Keratinocyte (primary cell): ENCODE measurements around the gene CELF5.

Experiments
- CTCF ChIP-seq, 3 experiments: IDR thresholded peaks in 1 of 3; conservative IDR thresholded peaks in 1 of 3; optimal IDR thresholded peaks in 1 of 3; 2 replicates in 2 of 3; 3 replicates in 1 of 3; pipeline versions ENCODE3 to v1.5.1; 2011; ENCODE audit warnings: low read length in 3 of 3, mild to moderate bottlenecking in 3 of 3, moderate library complexity in 2 of 3, control low read depth in 1 of 3, inconsistent platforms in 1 of 3; ENCODE audit not compliant: insufficient read depth in 2 of 3; ENCODE audit errors: extremely low read depth in 1 of 3
- EZH2 ChIP-seq: IDR thresholded peaks from one replicate; pipeline ENCODE4 v1.6.1; 2012; ENCODE audit warnings: inconsistent platforms, mild to moderate bottlenecking, low read length, moderate library complexity

- TF ChIP-seq CTCF (optimal IDR thresholded peaks at IDR 0.05 in 1 of 3, IDR thresholded peaks at IDR 0.05 in 1 of 3, conservative IDR thresholded peaks at IDR 0.05 in 1 of 3; ENCODE audit: extremely low read depth in 1 of 3, insufficient read depth in 2 of 3, low read length in 3 of 3): peak in 1 of 3 experiments; percentile 54
- peak; percentile 73 for TF ChIP-seq EZH2
Observed at GRCh38 chr19:3224346-3225168, at the start of gene CELF5.
